ENCODE measurements around the gene HRH2.

The HRH2 gene

DNA sequence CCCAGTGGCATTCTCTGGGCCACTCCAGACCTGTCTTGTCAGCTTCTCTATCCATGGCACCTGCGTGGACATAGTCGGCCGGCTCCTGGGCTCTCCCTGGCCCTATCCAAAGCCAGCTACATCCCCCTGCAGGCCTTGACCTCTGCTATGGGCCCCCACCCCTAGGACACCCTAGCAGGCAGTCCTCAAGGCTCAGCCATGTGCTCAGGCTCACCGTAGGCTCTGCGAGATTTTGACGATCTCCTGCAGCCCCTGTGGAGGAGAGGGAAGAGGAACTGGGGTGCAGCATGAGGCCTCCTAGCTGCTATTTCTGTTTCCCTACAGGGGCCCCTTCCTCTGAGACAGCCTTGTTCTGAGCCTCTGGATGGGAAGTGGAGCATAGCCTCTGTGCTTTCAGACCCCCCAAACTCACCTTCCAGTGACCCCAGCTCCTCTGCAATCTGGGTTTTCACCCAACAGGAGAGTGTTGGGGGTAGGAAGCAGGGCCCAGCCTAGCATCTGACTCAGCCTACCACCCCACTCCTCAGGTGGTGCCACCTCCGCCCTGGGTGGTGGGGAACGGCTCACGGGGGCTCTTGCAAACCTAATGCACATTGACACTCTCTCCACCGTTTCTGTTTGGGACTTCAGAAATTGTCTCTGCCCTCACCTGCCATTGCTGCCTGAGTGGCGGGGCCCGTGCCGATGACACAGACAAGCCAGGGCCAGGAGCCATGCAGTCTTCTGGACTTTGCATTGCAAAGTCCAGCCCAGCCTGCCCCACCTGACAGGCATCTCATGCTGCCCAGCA lies 36.7 kb downstream of the HRH2 start:
- no peak for DNase-seq

- DNase-seq: no peak
These were observed 37.6 kb downstream of the HRH2 start for GRCh38 chr5:175695161-175696126.

DNA sequence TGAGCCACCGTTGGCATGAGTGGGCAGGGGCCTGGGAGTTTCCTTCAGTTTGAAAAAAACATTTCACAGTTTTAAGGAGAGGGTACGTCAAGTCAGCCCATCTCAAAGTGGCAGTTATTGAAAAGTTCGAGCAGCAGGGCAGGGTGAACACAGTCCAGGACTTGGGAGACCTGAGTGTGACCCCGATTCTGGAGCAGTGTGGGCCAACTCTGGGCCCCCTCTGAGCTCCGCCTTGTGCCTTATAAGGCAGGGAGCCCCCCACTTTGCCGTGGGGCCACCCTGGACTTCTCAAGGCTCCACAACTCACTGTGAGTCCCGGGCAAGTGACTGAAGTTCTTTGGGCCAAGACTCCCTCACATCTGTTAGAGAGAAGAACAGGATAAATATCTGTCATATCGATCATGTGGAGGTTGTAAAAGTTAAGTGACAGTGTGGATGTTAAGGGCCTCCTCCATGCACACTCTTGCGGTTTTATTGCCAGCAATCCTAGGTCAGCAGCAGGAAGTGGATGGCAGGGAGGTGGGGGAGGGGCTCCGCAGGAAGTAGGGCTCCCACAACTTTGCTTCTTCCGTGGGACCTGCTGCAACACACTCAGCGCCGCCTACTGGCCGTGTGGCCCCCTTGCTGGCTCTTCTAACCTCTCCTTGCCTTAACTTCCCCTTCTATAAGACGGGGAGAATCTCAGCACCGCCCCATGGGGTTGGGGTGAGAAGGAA lies 38.4 kb downstream of the HRH2 start:
- DNase-seq: peak; percentile 5

DNA sequence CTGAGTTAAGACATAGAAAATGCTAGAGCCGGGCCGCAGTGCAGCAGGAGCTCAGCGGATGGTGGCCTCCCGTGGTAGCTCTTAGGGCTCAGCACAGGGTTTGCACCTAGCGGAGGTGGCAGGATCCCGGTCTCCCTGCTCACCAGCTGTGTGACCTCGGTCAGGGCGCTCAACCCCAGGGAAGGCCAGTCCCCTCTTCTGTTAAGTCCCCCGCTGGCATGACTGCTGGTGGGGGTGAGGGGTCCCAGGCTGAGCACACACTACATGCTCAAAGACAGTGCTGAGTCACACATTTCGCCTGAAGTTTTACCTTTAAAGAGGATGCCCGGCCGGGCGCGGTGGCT lies 39.0 kb downstream of the HRH2 start:
- DNase-seq: no peak

- DNase-seq: no peak
These were observed 40.0 kb downstream of the HRH2 start for GRCh38 chr5:175697846-175698245.

- no peak for DNase-seq
These were observed 40.7 kb downstream of the HRH2 start for GRCh38 chr5:175698401-175699115.

- DNase-seq: no peak
These were observed 43.1 kb downstream of the HRH2 start for GRCh38 chr5:175700991-175701390.

- DNase-seq: no peak
These were observed 43.9 kb downstream of the HRH2 start for GRCh38 chr5:175701797-175702196.

DNA sequence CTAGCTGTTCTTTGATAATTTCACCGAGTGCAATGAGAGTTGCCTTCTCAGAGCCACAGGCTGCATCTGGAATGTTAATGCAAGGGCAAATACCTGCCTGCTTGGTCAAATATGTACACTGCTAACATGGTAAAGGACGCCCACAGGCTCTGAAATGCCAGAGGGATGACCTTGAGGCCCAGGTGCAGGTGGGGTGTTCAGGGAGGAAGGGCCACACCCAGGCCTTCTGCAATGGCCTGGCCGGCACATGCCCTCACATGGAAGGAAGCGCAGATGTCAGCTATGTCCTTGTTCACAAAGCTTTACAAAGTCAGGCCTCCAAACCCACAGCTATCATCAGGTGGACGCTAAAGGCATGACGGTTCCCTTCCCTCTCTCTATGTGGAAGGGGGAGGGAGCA lies 48.6 kb downstream of the HRH2 start:
- DNase-seq: no peak

- DNase-seq: no peak
These were observed 50.0 kb downstream of the HRH2 start for GRCh38 chr5:175707751-175708375.

GRCh38 chr5:175709276-175709781 lies 51.5 kb downstream of the HRH2 start:
- no peak for DNase-seq

GRCh38 chr5:175710326-175710725 lies 52.5 kb downstream of the HRH2 start:
- DNase-seq: no peak

DNA sequence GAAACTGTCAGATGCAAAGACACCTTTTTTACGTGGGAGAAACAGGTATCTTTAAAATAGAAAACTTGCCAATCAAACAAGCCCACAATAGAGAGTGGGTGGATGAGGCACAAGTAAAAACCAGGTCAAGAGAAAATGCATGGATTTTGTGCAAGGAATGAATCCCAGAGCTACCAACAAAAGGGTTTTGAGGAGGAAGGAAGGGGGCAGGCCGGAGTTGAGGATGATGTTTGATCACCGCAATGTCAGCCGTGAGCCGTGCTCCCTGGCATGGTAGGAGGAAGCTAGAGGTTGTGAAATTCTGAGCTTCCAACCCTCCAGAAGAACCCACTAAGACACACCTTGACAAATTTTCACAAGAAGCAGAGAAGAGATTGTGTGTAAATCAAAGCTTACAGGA lies 53.2 kb downstream of the HRH2 start:
- no peak for DNase-seq

DNA sequence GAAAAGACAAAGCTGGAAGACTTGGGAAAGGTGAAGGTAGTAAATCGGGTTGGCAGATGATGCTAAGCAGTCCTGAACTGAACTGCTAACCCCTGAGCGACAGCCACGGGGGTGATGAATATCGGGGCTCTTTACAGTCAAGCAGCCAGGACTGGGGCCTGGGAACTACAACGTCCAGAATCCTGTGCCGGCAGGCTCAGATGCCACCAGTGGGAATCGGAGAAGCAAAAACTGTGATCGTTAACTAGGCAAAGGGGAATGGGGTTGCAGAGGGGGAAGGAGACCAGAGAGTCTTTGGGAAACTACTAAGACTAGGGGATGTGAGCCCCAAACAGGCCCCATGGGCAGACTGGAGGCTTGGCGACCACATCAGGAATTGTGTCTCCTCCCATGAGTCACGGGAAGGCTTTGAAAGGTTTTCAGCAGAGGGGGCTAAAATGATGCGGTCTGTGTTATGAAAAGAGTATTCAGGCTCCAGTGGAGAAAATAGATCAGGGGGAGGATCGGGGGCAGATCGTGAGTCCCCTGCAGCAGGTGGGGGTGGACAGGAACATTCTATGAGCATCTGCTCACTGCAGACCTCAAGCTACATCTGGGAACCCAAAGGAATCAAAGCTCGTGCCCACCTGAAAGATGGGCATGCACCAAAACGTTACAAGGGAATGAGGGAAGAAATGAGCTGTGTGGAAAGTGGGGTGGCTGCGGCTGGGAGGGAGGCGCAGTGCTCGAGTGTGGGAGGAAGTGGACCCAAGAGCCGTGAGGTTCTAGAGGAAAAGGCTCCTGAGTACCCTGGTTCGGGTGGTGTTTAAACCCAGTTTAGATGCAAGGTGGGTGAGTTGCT lies 53.8 kb downstream of the HRH2 start:
- no peak for DNase-seq

GRCh38 chr5:175712313-175712680 lies 54.4 kb downstream of the HRH2 start:
- DNase-seq: no peak

GRCh38 chr5:175712681-175713085 lies 54.8 kb downstream of the HRH2 start:
- peak; percentile 41 for DNase-seq

- DNase-seq: no peak
These were observed 56.1 kb downstream of the HRH2 start for GRCh38 chr5:175713930-175714329.

DNA sequence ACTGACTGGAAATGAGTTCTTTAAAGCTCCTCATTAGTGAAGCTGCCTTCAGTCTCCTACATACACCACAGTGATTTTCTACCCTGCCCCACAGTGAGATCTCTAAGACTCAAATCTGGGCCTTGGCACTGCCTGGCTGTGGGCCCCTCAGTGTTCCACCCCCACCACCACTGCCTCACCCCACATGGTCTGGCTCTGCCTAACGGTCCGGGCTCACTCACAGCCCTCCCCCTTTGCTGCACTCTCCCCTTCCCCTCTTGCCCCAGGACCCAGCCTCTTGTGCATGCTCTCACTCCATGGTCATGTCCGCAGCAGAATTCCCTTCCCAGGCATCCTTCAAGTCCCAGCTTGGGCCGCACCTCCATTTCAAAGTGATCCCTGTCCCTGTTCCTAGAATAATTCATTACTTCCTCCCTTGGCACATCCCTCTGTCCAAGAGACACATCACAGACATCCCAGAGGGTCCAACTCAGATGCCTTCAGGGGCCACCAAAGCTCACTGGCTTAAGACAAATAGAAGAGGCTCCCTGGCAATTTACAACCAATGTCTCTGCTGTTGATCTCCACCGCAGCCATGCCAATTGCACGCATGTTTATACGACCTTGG lies 56.7 kb downstream of the HRH2 start:
- no peak for DNase-seq

DNA sequence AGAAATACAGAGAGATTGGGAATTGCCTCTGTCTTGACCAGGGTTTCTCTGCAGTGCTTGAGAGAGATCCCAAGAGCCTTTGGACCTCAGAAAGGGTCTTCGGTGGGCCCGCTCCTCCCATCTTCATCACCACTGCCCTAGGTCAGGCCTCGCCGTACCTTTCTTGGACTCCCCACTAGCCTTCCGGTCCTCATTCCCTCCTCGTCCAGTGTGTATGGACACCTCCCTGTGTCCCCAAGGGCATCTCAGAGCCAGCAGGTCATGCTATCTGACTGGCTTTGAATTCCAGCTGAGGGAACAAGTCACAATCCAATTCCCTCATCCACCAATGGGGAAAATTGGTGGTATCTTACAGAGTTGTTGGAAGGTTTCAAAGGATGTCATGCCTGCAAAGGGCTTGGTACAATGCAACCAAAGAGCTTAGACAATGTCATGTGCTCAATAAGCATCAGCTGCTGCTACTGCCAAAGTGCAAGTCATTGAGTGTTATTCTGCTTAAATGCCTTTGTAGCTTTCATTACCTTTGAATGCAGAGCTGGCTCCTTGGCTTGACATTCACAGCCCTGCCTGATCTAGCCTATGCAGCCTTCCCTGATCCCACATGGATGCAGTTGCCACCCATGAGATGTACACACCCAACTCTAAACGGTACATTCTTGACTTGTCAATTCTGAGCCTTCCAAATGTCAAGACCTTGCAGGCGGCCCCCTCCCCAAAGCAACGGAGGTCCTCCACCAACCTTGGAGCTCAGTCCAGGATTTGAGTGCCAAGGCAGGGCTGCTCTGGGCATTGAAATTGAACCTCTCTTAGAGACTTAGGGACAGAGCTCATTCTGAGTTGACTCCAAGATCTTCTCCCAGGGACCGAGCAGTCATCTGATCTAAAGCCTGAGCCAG lies 58.0 kb downstream of the HRH2 start:
- no peak for DNase-seq

DNA sequence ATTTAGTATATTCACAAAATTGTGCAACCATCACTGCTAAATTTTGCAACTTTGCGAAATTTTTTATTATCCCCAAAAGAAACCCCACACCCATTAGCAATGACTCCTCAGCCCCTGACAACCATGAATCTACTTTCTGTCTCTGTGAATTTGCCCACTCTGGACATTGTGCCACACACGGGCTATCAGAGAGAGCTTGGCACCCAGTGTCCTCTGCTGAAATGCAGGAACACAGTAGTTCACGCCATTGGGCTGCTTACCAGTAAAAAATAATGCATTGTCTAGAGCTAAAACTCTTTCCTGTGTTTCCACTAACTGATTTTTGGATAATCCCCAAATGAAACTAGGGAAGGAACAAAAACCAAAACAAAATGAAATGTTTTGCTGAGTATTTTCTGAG lies 60.0 kb downstream of the HRH2 start:
- DNase-seq: no peak
